Endothelial cell of umbilical vein (primary cell): ENCODE results near the gene MAFF. TPM values are rescaled to one million over a fixed set of nuclear protein-coding genes. Genes with fewer than 3 reads are reported as not detected.

Experiments used
- BruUV-seq: library from RNA; stranded (reverse); fragments of 400-500 nt; replicated peaks from 2 replicates; lab custom pipeline; 2021; lab: Mats Ljungman, UMichigan
- CTCF ChIA-PET: fragments of 300-600, 350-600 bp; sonication (Branson Sonifier 250); formaldehyde crosslinking; loops from one replicate; lab custom pipeline; 2021; ENCODE audit warnings: antibody characterized with exemption, inconsistent platforms; lab: Charles Lee
- POLR2A ChIA-PET: fragments of 300-600, 350-600 bp; sonication (Branson Sonifier 250); formaldehyde crosslinking; loops from one replicate; lab custom pipeline; 2021; ENCODE audit warnings: antibody characterized with exemption, inconsistent platforms; lab: Charles Lee
- DNase-seq: peaks from one replicate; pipeline ENCODE4 v3.0.0-alpha.2; 2011; ENCODE audit warnings: low read depth, low spot score
- FAIRE-seq: peaks from 2 replicates; lab custom pipeline; 2011; peaks lifted over from hg19 to GRCh38; lab: Jason Lieb, UNC
- H2AFZ ChIP-seq: 2 replicates; pipeline ENCODE4 v1.6.0; 2012; ENCODE audit warnings: low read depth, low read length, control low read depth, inconsistent platforms
- H3K27ac ChIP-seq: 2 replicates; pipeline ENCODE4 v1.5.1; 2011; ENCODE audit warnings: low read depth, mild to moderate bottlenecking, control low read depth, low read length, moderate library complexity; ENCODE audit not compliant: insufficient read depth
- H3K27me3 ChIP-seq, 2 experiments: 2 replicates each; pipeline versions ENCODE4 v1.6.0 to v1.6.1; 2011; ENCODE audit warnings: low read length in 2 of 2, mixed read lengths in 1 of 2; ENCODE audit not compliant: control insufficient read depth in 2 of 2, insufficient read depth in 2 of 2
- H3K36me3 ChIP-seq, 2 experiments: 2 replicates in 1 of 2; 3 replicates in 1 of 2; pipeline ENCODE4 v1.5.1; 2011; ENCODE audit warnings: low read length in 2 of 2, mild to moderate bottlenecking in 1 of 2, moderate library complexity in 1 of 2; ENCODE audit not compliant: control insufficient read depth in 2 of 2, insufficient read depth in 2 of 2; ENCODE audit errors: extremely low read depth in 1 of 2
- H3K4me1 ChIP-seq: 3 replicates; pipeline ENCODE4 v1.5.1; 2011; ENCODE audit warnings: mild to moderate bottlenecking, low read length; ENCODE audit not compliant: control insufficient read depth, insufficient read depth; ENCODE audit errors: extremely low read depth
- H3K4me2 ChIP-seq: 2 replicates; pipeline ENCODE4 v1.6.1; 2011; ENCODE audit warnings: low read length, control low read depth, mixed read lengths; ENCODE audit not compliant: insufficient read depth
- H3K4me3 ChIP-seq, 3 experiments: fragments of 200-600 bp in 1 of 3; sonication (generic), shearing (Covaris generic) in 1 of 3; replicated peaks in 1 of 3; 2 replicates each; pipeline ENCODE4 v1.5.1; 2011 to 2016; ENCODE audit warnings: control low read depth in 3 of 3, low read length in 3 of 3, mild to moderate bottlenecking in 2 of 3, inconsistent platforms in 1 of 3, low read depth in 1 of 3, moderate library complexity in 1 of 3; ENCODE audit not compliant: insufficient read depth in 1 of 3
- H3K79me2 ChIP-seq: 2 replicates; pipeline ENCODE4 v1.6.0; 2012; ENCODE audit warnings: low read length, inconsistent platforms; ENCODE audit not compliant: control insufficient read depth, insufficient read depth
- H3K9ac ChIP-seq: replicated peaks from 2 replicates; pipeline ENCODE3; 2011; ENCODE audit warnings: low read length, control low read depth; ENCODE audit not compliant: insufficient read depth; ENCODE audit errors: extremely low read depth
- H3K9me1 ChIP-seq: replicated peaks from 3 replicates; pipeline ENCODE4 v1.6.0; 2011; ENCODE audit warnings: mild to moderate bottlenecking, low read length; ENCODE audit not compliant: control insufficient read depth, insufficient read depth; ENCODE audit errors: extremely low read depth
- H3K9me3 ChIP-seq: replicated peaks from 2 replicates; pipeline ENCODE4 v1.5.1; 2012; ENCODE audit warnings: low read length, inconsistent platforms; ENCODE audit not compliant: control insufficient read depth, insufficient read depth
- H4K20me1 ChIP-seq: replicated peaks from 2 replicates; pipeline ENCODE3; 2011; ENCODE audit warnings: mild to moderate bottlenecking, low read length; ENCODE audit not compliant: control insufficient read depth, insufficient read depth; ENCODE audit errors: extremely low read depth
- EZH2 ChIP-seq: IDR thresholded peaks from 2 replicates; pipeline ENCODE4 v1.6.1; 2012; ENCODE audit warnings: borderline replicate concordance, low read depth, mild to moderate bottlenecking, moderate library complexity, low read length, inconsistent platforms; ENCODE audit not compliant: severe bottlenecking
- FOS ChIP-seq: IDR thresholded peaks from 2 replicates; pipeline ENCODE4 v1.6.1; 2011; ENCODE audit warnings: mild to moderate bottlenecking, low read length, moderate library complexity, borderline replicate concordance; ENCODE audit not compliant: insufficient read depth
- GATA2 ChIP-seq: IDR thresholded peaks from 2 replicates; pipeline ENCODE4 v1.7.0; 2011; ENCODE audit warnings: low read depth, mild to moderate bottlenecking, moderate library complexity, mixed read lengths, low read length; ENCODE audit not compliant: insufficient read length, insufficient read depth
- JUN ChIP-seq: IDR thresholded peaks from 2 replicates; pipeline ENCODE4 v1.6.1; 2011; ENCODE audit warnings: borderline replicate concordance, low read depth; ENCODE audit not compliant: insufficient read length, insufficient read depth
- MYC ChIP-seq: IDR thresholded peaks from one replicate; pipeline ENCODE4 v1.6.1; 2011; ENCODE audit warnings: mild to moderate bottlenecking, low read depth, low read length
- POLR2A ChIP-seq: IDR thresholded peaks from 2 replicates; pipeline ENCODE4 v1.6.1; 2012; ENCODE audit warnings: low read depth, mild to moderate bottlenecking, control low read depth, low read length
- POLR2AphosphoS5 ChIP-seq: IDR thresholded peaks from 2 replicates; pipeline ENCODE4 v1.6.1; 2012; ENCODE audit warnings: low read depth, mild to moderate bottlenecking, control low read depth, low read length, moderate library complexity; ENCODE audit not compliant: insufficient read depth
- dilution Hi-C: fragments of 300-500 bp; cut with MboI; formaldehyde crosslinking; loops from one replicate; pipeline ENCODE4 v1.15.0; 2019; ENCODE audit warnings: low sequenced_read_pairs; ENCODE audit not compliant: extremely low pct_ligation_motif_present
- intact Hi-C: fragments of 100-400 bp; cut with micrococcal nuclease; formaldehyde crosslinking; loops from one replicate; pipeline ENCODE4 v1.10.0; 2022
- polyA plus RNA-seq, 4 experiments: library from polyadenylated mRNA; depleted of rRNA in 3 of 4; stranded (reverse) in 3 of 4; unstranded in 1 of 4; fragments of >200 nt; gene quantifications; 2 replicates each; pipeline versions ENCODE4 v1.2.1 to v1.2.3, GENCODE V29; 2011 to 2012; ENCODE audit warnings: missing spikeins in 1 of 4
- total RNA-seq: library from RNA; stranded (reverse); gene quantifications from 2 replicates; pipeline ENCODE4 v1.2.3, GENCODE V29; 2021
- TF ChIP-seq, protein P1 (sequence below): IDR thresholded peaks from 2 replicates; pipeline ENCODE4 v1.6.1; 2011; ENCODE audit not compliant: insufficient read depth, insufficient read length
- TF ChIP-seq, protein P2 (sequence below), 2 donors: IDR thresholded peaks; 1 replicate in 1 of 2; 2 replicates in 1 of 2; pipeline ENCODE4 v1.5.1; 2011; ENCODE audit warnings: low read length in 2 of 2, mild to moderate bottlenecking in 2 of 2, moderate library complexity in 2 of 2, control low read depth in 1 of 2, inconsistent platforms in 1 of 2, low read depth in 1 of 2; ENCODE audit not compliant: insufficient read depth in 1 of 2; ENCODE audit errors: extremely low read depth in 1 of 2

MAFF gene
- total and polyA plus RNA-seq, 2 donors (not counting 3 experiments of a cell fraction or from before 2014, with no cell fraction given) = 29.0 to 61.2 TPM

DNA sequence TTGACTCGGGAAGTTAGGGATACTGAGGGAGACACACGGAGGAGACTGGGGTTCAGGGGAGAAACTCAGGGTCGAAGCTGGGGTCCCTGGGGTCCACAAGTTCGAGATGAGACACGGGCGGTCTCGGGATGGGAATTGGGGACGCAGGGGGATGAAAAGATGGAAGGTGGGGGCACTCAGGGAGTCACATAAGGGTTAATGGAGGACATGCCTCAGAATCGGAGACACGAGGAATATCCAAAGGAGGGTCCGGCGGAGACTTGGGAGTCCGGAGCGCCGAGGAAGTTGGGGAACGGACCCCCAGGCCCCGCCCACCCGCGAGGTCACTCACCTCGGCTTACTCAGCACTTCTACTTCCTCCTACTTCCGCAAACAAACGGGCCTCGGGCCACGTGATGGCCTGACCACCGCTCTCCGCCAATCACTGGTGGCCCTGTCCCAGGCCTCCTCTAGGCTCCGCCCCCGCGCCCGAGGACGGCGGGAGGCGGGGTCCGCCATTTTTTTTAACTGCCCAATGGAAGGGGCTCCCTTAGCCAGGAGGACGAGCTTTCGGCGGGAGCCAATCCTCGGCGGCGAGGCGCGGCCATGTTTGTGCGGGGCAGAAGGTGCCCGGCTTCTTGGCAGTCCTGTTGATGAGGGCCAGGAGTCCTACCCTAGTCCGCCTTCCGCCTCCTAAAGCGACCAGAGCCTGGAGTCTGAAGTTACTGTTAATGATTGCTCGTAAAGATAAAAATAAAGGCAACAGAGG lies 20.2 kb upstream of the MAFF start, which contains the start of gene PLA2G6:
TSS of gene PLA2G6 (minus strand) at position 378 of the 748 bp plus-strand sequence. CDS start 12,404 bp downstream, outside the sequence.
- FAIRE-seq = peak; percentile 93
- CTCF ChIA-PET = interaction anchor here (1.0 to 1.3 kb wide), 7 partner anchors 10 to 129 kb away, joined by 3 to 8 read pairs (median 4); no protein-coding TSS in a partner anchor
- Histone ChIP-seq H3K4me2 (peak within 1 kb of the TSS; percentile 62), H3K27me3 (no peaks in the 10 kb centered on the region), H2AFZ (peak within 1 kb of the TSS; percentile 58), H3K27ac (peak within 1 kb of the TSS; percentile 93), H4K20me1 (no peaks in the 10 kb centered on the region), H3K9me3 (no peaks in the 10 kb centered on the region), H3K4me1 (peaks cover 44% of the 10 kb centered on the region), H3K36me3 (no peaks in the 10 kb centered on the region), H3K9me1 (no peaks in the 10 kb centered on the region), H3K9ac (peak within 1 kb of the TSS; percentile 83), H3K4me3 (peak within 1 kb of the TSS in 2 of 3 experiments; percentile 5 to 28), H3K79me2 (no peaks in the 10 kb centered on the region)
- intact Hi-C loops (loop anchor here (1.0 kb wide), 2 partner anchors 9 to 20 kb away; partner anchors contain the start of gene MAFF), dilution Hi-C loops (no loop called here)
- POLR2A ChIA-PET = interaction anchor here (1.0 kb wide), 2 partner anchors 15 to 20 kb away, joined by 3 to 4 read pairs; partner anchors contain the start of gene MAFF
- no peak for TF ChIP-seq GATA2
- TF ChIP-seq, protein P1, sequence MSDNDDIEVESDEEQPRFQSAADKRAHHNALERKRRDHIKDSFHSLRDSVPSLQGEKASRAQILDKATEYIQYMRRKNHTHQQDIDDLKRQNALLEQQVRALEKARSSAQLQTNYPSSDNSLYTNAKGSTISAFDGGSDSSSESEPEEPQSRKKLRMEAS = peak; percentile 96
- TF ChIP-seq POLR2AphosphoS5 = peak; percentile 72
- no peak for TF ChIP-seq FOS
- TF ChIP-seq JUN = no peak
- TF ChIP-seq, protein P2, sequence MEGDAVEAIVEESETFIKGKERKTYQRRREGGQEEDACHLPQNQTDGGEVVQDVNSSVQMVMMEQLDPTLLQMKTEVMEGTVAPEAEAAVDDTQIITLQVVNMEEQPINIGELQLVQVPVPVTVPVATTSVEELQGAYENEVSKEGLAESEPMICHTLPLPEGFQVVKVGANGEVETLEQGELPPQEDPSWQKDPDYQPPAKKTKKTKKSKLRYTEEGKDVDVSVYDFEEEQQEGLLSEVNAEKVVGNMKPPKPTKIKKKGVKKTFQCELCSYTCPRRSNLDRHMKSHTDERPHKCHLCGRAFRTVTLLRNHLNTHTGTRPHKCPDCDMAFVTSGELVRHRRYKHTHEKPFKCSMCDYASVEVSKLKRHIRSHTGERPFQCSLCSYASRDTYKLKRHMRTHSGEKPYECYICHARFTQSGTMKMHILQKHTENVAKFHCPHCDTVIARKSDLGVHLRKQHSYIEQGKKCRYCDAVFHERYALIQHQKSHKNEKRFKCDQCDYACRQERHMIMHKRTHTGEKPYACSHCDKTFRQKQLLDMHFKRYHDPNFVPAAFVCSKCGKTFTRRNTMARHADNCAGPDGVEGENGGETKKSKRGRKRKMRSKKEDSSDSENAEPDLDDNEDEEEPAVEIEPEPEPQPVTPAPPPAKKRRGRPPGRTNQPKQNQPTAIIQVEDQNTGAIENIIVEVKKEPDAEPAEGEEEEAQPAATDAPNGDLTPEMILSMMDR (IDR thresholded peaks at IDR 0.05; ENCODE audit: extremely low read depth in 1 of 2, insufficient read depth in 1 of 2, low read depth in 1 of 2, low read length in 2 of 2) = no peak
- no peak for TF ChIP-seq EZH2
- no peak for TF ChIP-seq MYC
- TF ChIP-seq POLR2A = peak; percentile 64
- DNase-seq = peak; percentile 100
- no TSS peak for BruUV-seq
